AG04449 (cell line): Measurements from ENCODE around the gene DOC2A.

ENCODE experiments used
- CTCF ChIA-PET: fragments of 350-600 bp; formaldehyde crosslinking; extraction: SDS; loops from one replicate; lab custom pipeline; 2021; ENCODE audit warnings: antibody characterized with exemption; lab: Yijun Ruan, JAX
- POLR2A ChIA-PET: fragments of 400-600, 350-600 bp; formaldehyde crosslinking; extraction: SDS; loops from one replicate; lab custom pipeline; 2020; ENCODE audit warnings: antibody characterized with exemption, inconsistent platforms; lab: Yijun Ruan, JAX
- DNase-seq: peaks from one replicate; pipeline ENCODE4 v3.0.0-alpha.2; 2010; ENCODE audit warnings: low read depth, low spot score
- H3K4me3 ChIP-seq: 2 replicates; pipeline ENCODE4 v1.5.1; 2011; ENCODE audit warnings: low read depth, mild to moderate bottlenecking, control low read depth, low read length
- CTCF ChIP-seq: IDR thresholded peaks from one replicate; pipeline ENCODE4 v1.5.1; 2011; ENCODE audit warnings: mild to moderate bottlenecking, moderate library complexity, low read length, control low read depth, inconsistent platforms; ENCODE audit not compliant: insufficient read depth; ENCODE audit errors: missing control alignments

The DOC2A gene

GRCh38 chr16:29971304-29971703, 39.5 kb downstream of the DOC2A start:
- H3K4me3 ChIP-seq = no peak overlapping the region
- POLR2A ChIA-PET = no interaction called here

GRCh38 chr16:29968205-29968604, 42.6 kb downstream of the DOC2A start:
- H3K4me3 ChIP-seq = no peak overlapping the region
- POLR2A ChIA-PET = no interaction called here
- CTCF ChIA-PET = no interaction called here
- TF ChIP-seq CTCF = no peak
- DNase-seq = no peak

More at GRCh38 chr16:29971304-29971703, 39.5 kb downstream of the DOC2A start:
- DNase-seq = no peak
- TF ChIP-seq CTCF = no peak
- CTCF ChIA-PET = interaction anchor here (1.4 to 4.2 kb wide), 2 partner anchors 9 to 11 kb away, joined by 3 to 27 read pairs; partner anchors contain the start of gene TMEM219

GRCh38 chr16:29963021-29963743, 47.6 kb downstream of the DOC2A start:
- peak overlapping the region; percentile 79 for H3K4me3 ChIP-seq
- CTCF ChIA-PET = interaction anchor here (0.7 to 2.3 kb wide), 5 partner anchors 9 to 115 kb away, joined by 3 to 27 read pairs (median 5); partner anchors contain the start of gene TAOK2

GRCh38 chr16:29962344-29962994, 48.4 kb downstream of the DOC2A start:
- ChIA-PET CTCF (interaction anchor here (0.7 to 3.5 kb wide), 11 partner anchors 9 to 114 kb away, joined by 3 to 27 read pairs (median 5); partner anchors contain the start of genes TAOK2 and TLCD3B), POLR2A (interaction anchor here (0.5 to 2.7 kb wide), 6 partner anchors 10 to 115 kb away, joined by 3 to 21 read pairs (median 8); partner anchors contain the start of genes CDIPT, KCTD13 and TAOK2)
- DNase-seq = no peak
- H3K4me3 ChIP-seq = peak overlapping the region; percentile 79
- no peak for TF ChIP-seq CTCF

More at GRCh38 chr16:29963021-29963743, 47.6 kb downstream of the DOC2A start:
- POLR2A ChIA-PET = interaction anchor here (0.5 to 2.2 kb wide), 2 partner anchors 10 to 47 kb away, joined by 5 to 17 read pairs; partner anchors contain the start of gene TAOK2
- no peak for DNase-seq
- TF ChIP-seq CTCF = no peak

GRCh38 chr16:29961479-29962343, 49.1 kb downstream of the DOC2A start, which contains the start of gene TMEM219:
Gene TMEM219, plus strand, starts transcription at chr16:29962079. Its CDS starts 1,065 bp downstream, at chr16:29963144.
- peak; percentile 26 for TF ChIP-seq CTCF
- CTCF ChIA-PET = interaction anchor here (0.8 to 3.5 kb wide), 12 partner anchors 8 to 113 kb away, joined by 3 to 27 read pairs (median 4); partner anchors contain the start of genes TAOK2 and TLCD3B

More at GRCh38 chr16:29961479-29962343, 49.1 kb downstream of the DOC2A start, which contains the start of gene TMEM219:
- POLR2A ChIA-PET = interaction anchor here (0.7 to 2.7 kb wide), 7 partner anchors 11 to 951 kb away, joined by 3 to 21 read pairs (median 5); partner anchors contain the start of genes CDIPT, KCTD13 and TAOK2
- DNase-seq = no peak
- peak within 1 kb of the TSS; percentile 79 for H3K4me3 ChIP-seq
